Measurements from ENCODE around the gene LMTK3. TPM values are rescaled to one million over a fixed set of nuclear protein-coding genes. Genes with fewer than 3 reads are reported as not detected.
"Not testable (repeated sequence)": the region's sequence is repeated elsewhere in the genome, so short reads cannot be mapped to it uniquely, and the experiment has no call there.

The LMTK3 gene
- total and polyA plus RNA-seq, 2 of the 4 experiments (the other 2 are of a cell fraction) = 0.18 to 0.87 TPM

DNA sequence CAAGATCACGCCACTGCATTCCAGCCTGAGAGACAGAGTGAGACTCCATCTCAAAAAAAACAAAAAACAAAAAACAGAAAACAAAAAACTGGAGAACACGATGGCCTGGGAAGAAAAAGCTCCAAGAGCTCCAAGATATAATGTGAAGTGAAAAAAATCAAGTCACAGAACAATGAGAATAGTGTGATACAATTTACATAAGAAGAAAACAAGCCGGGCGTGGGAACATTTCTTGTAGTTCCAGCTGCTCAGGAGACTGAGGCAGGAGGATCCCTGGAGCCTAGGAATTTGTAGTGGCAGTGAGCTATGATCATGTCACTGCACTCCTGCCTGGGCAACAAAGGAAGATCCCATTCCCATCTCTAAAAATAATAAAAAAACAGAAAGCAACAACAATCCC, 8.5 kb upstream of the LMTK3 start:
- Histone ChIP-seq H4K8ac (ENCODE audit: low read depth in 2 of 2, low read length in 2 of 2) (no peak overlapping the region), H3K4me1 (ENCODE audit: control insufficient read depth, insufficient read depth, low read length) (no peaks in the 10 kb centered on the region), H3K36me3 (ENCODE audit: control insufficient read depth, insufficient read depth, low read length) (no peaks in the 10 kb centered on the region), H2AK5ac (ENCODE audit: low read depth, low read length) (no peak overlapping the region), H3K56ac (ENCODE audit: extremely low read depth, insufficient read depth, low read length) (no peak overlapping the region), H4K91ac (ENCODE audit: insufficient read depth, low read depth, low read length) (no peak overlapping the region), H2BK120ac (ENCODE audit: low read depth, low read length) (no peak overlapping the region), H3K18ac (ENCODE audit: low read depth, low read length) (no peak overlapping the region), H3K27me3 (ENCODE audit: control insufficient read depth, insufficient read depth, low read length) (no peaks in the 10 kb centered on the region; the same call in 1 of the 2 replicates), H3K14ac (replicated peaks; ENCODE audit: low read depth, low read length) (no peak overlapping the region), H4K5ac (ENCODE audit: low read depth, low read length) (no peak overlapping the region), H4K20me1 (ENCODE audit: insufficient read depth, low read length) (no peaks in the 10 kb centered on the region), H3K9ac (ENCODE audit: low read depth, low read length) (no peak overlapping the region), H2BK5ac (ENCODE audit: low read depth, low read length, poor library complexity, severe bottlenecking) (no peak overlapping the region), H3K4me2 (ENCODE audit: low read depth, low read length) (no peak overlapping the region), H2BK15ac (ENCODE audit: low read depth, low read length) (no peak overlapping the region), H2BK20ac (ENCODE audit: low read depth, low read length) (no peak overlapping the region), H3K9me1 (ENCODE audit: insufficient read depth, low read length) (no peaks in the 10 kb centered on the region), H2AFZ (replicated peaks; ENCODE audit: low read length, poor library complexity) (no peak overlapping the region), H3K4ac (ENCODE audit: low read depth, low read length) (no peak overlapping the region), H3K4me3 (ENCODE audit: insufficient read depth, low read depth, low read length) (no peak overlapping the region), H3K9me3 (ENCODE audit: control insufficient read depth, insufficient read depth, low read length) (peaks cover 8% of the 10 kb centered on the region), H2AK9ac (replicated peaks; ENCODE audit: low read depth, low read length, poor library complexity) (no peak overlapping the region), H3K27ac (ENCODE audit: insufficient read depth, low read length) (no peak overlapping the region), H3K79me1 (ENCODE audit: low read depth in 1 of 2, low read length in 2 of 2) (no peaks in the 10 kb centered on the region), H3K23ac (ENCODE audit: low read depth, low read length) (no peak overlapping the region)
- intact Hi-C loops (cut with micrococcal nuclease) = no loop called here
- no peak for ATAC-seq (ENCODE audit: low read depth)
- no peak for DNase-seq
- in situ Hi-C loops (cut with MboI; ENCODE audit: low sequenced_read_pairs) = no loop called here
- ChIA-PET POLR2A (ENCODE audit: unreplicated experiment) (no interaction called here), CTCF (no interaction called here)
- no TSS peak for BruUV-seq (replicated peaks)
- dilution Hi-C loops (cut with HindIII; ENCODE audit: low sequenced_read_pairs, unreplicated experiment) = no loop called here
- WGBS, 2 experiments (ENCODE audit: extremely low coverage in 2 of 2, insufficient read length in 1 of 2) = no CpG with 5 or more reads among the region's 4 CpGs
- TF ChIP-seq SMC3 (IDR thresholded peaks at IDR 0.05; ENCODE audit: low read depth, low read length) (no peak), MAZ (IDR thresholded peaks at IDR 0.05; ENCODE audit: borderline replicate concordance, low read depth, low read length) (no peak), RCOR1 (IDR thresholded peaks at IDR 0.05; ENCODE audit: insufficient replicate concordance, low read length) (no peak), RAD21 (IDR thresholded peaks at IDR 0.05; ENCODE audit: low read length) (no peak), CHD1 (IDR thresholded peaks at IDR 0.05; ENCODE audit: low read depth, low read length) (no peak)
- TF ChIP-seq, protein P1, sequence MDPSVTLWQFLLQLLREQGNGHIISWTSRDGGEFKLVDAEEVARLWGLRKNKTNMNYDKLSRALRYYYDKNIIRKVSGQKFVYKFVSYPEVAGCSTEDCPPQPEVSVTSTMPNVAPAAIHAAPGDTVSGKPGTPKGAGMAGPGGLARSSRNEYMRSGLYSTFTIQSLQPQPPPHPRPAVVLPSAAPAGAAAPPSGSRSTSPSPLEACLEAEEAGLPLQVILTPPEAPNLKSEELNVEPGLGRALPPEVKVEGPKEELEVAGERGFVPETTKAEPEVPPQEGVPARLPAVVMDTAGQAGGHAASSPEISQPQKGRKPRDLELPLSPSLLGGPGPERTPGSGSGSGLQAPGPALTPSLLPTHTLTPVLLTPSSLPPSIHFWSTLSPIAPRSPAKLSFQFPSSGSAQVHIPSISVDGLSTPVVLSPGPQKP (IDR thresholded peaks at IDR 0.05; ENCODE audit: borderline replicate concordance, low read depth, low read length) = no peak

DNA sequence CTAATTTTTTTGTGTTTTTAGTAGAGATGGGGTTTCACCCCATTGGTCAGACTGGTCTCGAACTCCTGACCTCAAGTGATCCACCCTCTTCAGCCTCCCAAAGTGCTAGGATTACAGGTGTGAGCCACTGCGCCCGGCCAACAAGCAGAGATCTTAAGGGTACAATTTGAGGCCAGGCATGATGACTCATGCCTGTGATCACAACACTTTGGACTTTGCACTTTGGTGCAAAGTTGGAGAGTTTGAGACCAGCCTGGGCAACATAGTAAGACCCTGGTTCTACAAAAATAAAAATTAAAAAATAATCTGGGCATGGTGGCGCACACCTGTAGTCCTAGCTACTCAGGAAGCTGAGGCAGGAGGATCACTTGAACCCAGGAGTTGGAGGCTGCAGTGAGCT, 7.8 kb upstream of the LMTK3 start:
- POLR2A ChIA-PET (ENCODE audit: unreplicated experiment); in situ Hi-C loops (cut with MboI; ENCODE audit: low sequenced_read_pairs): not testable (repeated sequence)
- WGBS, 2 experiments (ENCODE audit: extremely low coverage in 2 of 2, insufficient read length in 1 of 2) = 70% methylated on average over 2 of the region's 4 CpGs; no CpG with 5 or more reads in 1 of the 2 experiments

More for the DNA sequence above, 7.8 kb upstream of the LMTK3 start:
- H3K27ac ChIP-seq (ENCODE audit: insufficient read depth, low read length); ATAC-seq (ENCODE audit: low read depth); H2AK9ac ChIP-seq (replicated peaks; ENCODE audit: low read depth, low read length, poor library complexity); H3K14ac ChIP-seq (replicated peaks; ENCODE audit: low read depth, low read length); DNase-seq; H3K56ac ChIP-seq (ENCODE audit: extremely low read depth, insufficient read depth, low read length); H2BK20ac ChIP-seq (ENCODE audit: low read depth, low read length); dilution Hi-C loops (cut with HindIII; ENCODE audit: low sequenced_read_pairs, unreplicated experiment); H3K4me1 ChIP-seq (ENCODE audit: control insufficient read depth, insufficient read depth, low read length); H3K4me3 ChIP-seq (ENCODE audit: insufficient read depth, low read depth, low read length); BruUV-seq (replicated peaks); H3K9ac ChIP-seq (ENCODE audit: low read depth, low read length); H2BK5ac ChIP-seq (ENCODE audit: low read depth, low read length, poor library complexity, severe bottlenecking); H4K8ac ChIP-seq (ENCODE audit: low read depth in 2 of 2, low read length in 2 of 2); H3K36me3 ChIP-seq (ENCODE audit: control insufficient read depth, insufficient read depth, low read length); H3K18ac ChIP-seq (ENCODE audit: low read depth, low read length); H3K27me3 ChIP-seq (ENCODE audit: control insufficient read depth, insufficient read depth, low read length); H2BK120ac ChIP-seq (ENCODE audit: low read depth, low read length); H3K9me3 ChIP-seq (ENCODE audit: control insufficient read depth, insufficient read depth, low read length); H4K5ac ChIP-seq (ENCODE audit: low read depth, low read length); H3K23ac ChIP-seq (ENCODE audit: low read depth, low read length); H2BK15ac ChIP-seq (ENCODE audit: low read depth, low read length); intact Hi-C loops (cut with micrococcal nuclease); CTCF ChIA-PET; H3K4ac ChIP-seq (ENCODE audit: low read depth, low read length); H2AFZ ChIP-seq (replicated peaks; ENCODE audit: low read length, poor library complexity); H3K9me1 ChIP-seq (ENCODE audit: insufficient read depth, low read length); H3K79me1 ChIP-seq (ENCODE audit: low read depth in 1 of 2, low read length in 2 of 2); H3K4me2 ChIP-seq (ENCODE audit: low read depth, low read length); H4K91ac ChIP-seq (ENCODE audit: insufficient read depth, low read depth, low read length); H4K20me1 ChIP-seq (ENCODE audit: insufficient read depth, low read length); H2AK5ac ChIP-seq (ENCODE audit: low read depth, low read length): not testable (repeated sequence)

Measured in IMR-90 (cell line).